Panc1 (cell line): ENCODE data around the gene SLC22A17. TPM values are rescaled to one million over a fixed set of nuclear protein-coding genes. Genes with fewer than 3 reads are reported as not detected.

Experiments used
- ATAC-seq: fragments of 200-7000 bp; cut with Tn5 transposase; 2 replicates; pipeline ENCODE4 v1.9.1; 2020; ENCODE audit warnings: mild to moderate bottlenecking, moderate library complexity
- BruUV-seq: library from RNA; stranded (reverse); fragments of 400-500 nt; replicated peaks from 2 replicates; lab custom pipeline; 2021; lab: Mats Ljungman, UMichigan
- CTCF ChIA-PET: fragments of 300-600 bp; sonication (Branson Sonifier 250); formaldehyde crosslinking; loops from one replicate; lab custom pipeline; 2022; ENCODE audit warnings: antibody characterized with exemption; lab: Charles Lee
- POLR2A ChIA-PET: fragments of 300-600 bp; sonication (Branson Sonifier 250); formaldehyde crosslinking; loops from one replicate; lab custom pipeline; 2022; ENCODE audit warnings: antibody characterized with exemption; lab: Charles Lee
- DNase-seq: peaks from one replicate; pipeline ENCODE4 v3.0.0-alpha.2; 2010; ENCODE audit warnings: low read depth, low spot score
- H3K27ac ChIP-seq: 2 replicates; pipeline ENCODE4 v1.5.1; 2011; ENCODE audit warnings: mild to moderate bottlenecking, low read length, inconsistent platforms
- H3K27me3 ChIP-seq: fragments of 200-500 bp; sonication (Bioruptor generic); 2 replicates; pipeline ENCODE4 v1.6.0; 2014; ENCODE audit warnings: low read length, inconsistent platforms; ENCODE audit not compliant: control insufficient read depth, insufficient read depth
- H3K36me3 ChIP-seq: fragments of 200-500 bp; sonication (Bioruptor generic); 2 replicates; pipeline ENCODE4 v1.5.1; 2014; ENCODE audit warnings: inconsistent platforms, mild to moderate bottlenecking, low read length, moderate library complexity; ENCODE audit not compliant: control insufficient read depth, insufficient read depth
- H3K4me1 ChIP-seq: 2 replicates; pipeline ENCODE4 v1.5.1; 2011; ENCODE audit warnings: inconsistent platforms, mild to moderate bottlenecking, low read length, moderate library complexity; ENCODE audit not compliant: control insufficient read depth, insufficient read depth
- H3K4me3 ChIP-seq, 2 experiments: 2 replicates each; pipeline ENCODE4 v1.5.1; 2011 to 2012; ENCODE audit warnings: low read depth in 2 of 2, low read length in 2 of 2, mild to moderate bottlenecking in 2 of 2, inconsistent platforms in 1 of 2, moderate library complexity in 1 of 2
- H3K9me3 ChIP-seq: fragments of 200-500 bp; sonication (Bioruptor generic); 2 replicates; pipeline ENCODE4 v1.5.1; 2014; ENCODE audit warnings: low read depth, mild to moderate bottlenecking, inconsistent platforms, low read length, moderate library complexity; ENCODE audit not compliant: control insufficient read depth, insufficient read depth
- CTCF ChIP-seq: fragments of 450-650 bp; IDR thresholded peaks from 2 replicates; pipeline ENCODE4 v1.5.1; 2017; ENCODE audit warnings: mild to moderate bottlenecking
- POLR2AphosphoS5 ChIP-seq: IDR thresholded peaks from 2 replicates; pipeline ENCODE4 v1.6.1; 2012; ENCODE audit warnings: mild to moderate bottlenecking, low read depth, low read length, moderate library complexity
- REST ChIP-seq, 2 experiments: IDR thresholded peaks; 2 replicates each; pipeline ENCODE4 v1.6.1; 2011 to 2012; ENCODE audit warnings: low read depth in 2 of 2, control low read depth in 1 of 2, low read length in 1 of 2, mild to moderate bottlenecking in 1 of 2, moderate library complexity in 1 of 2; ENCODE audit not compliant: insufficient read depth in 1 of 2
- SIN3A ChIP-seq: IDR thresholded peaks from 2 replicates; pipeline ENCODE4 v1.6.1; 2012; ENCODE audit warnings: low read depth, mild to moderate bottlenecking, low read length, moderate library complexity, borderline replicate concordance; ENCODE audit not compliant: insufficient read depth
- TCF7L2 ChIP-seq: IDR thresholded peaks from 2 replicates; pipeline ENCODE4 v1.6.1; 2011; ENCODE audit warnings: mild to moderate bottlenecking, low read depth, low read length, inconsistent platforms
- in situ Hi-C: cut with HindIII; loops from 2 replicates; pipeline ENCODE4 v1.10.0; 2016; ENCODE audit warnings: low sequenced_read_pairs, low pct_unique_long_range_greater_than_20kb
- intact Hi-C: fragments of 100-400 bp; cut with micrococcal nuclease; formaldehyde crosslinking; loops from one replicate; pipeline ENCODE4 v1.10.0; 2022; ENCODE audit not compliant: unreplicated experiment
- total RNA-seq: library from RNA; stranded (reverse); gene quantifications from one replicate; pipeline ENCODE4 v1.2.1, GENCODE V29; 2021; ENCODE audit not compliant: unreplicated experiment

Gene SLC22A17
- total RNA-seq, 1 experiment from 2014 or later: 3.2 TPM

GRCh38 chr14:23348297-23348655 is 4.4 kb downstream of the SLC22A17 start:
- H3K4me3 ChIP-seq: no peak overlapping the region
- intact Hi-C loops (no loop called here), in situ Hi-C loops (no loop called here)
- H3K36me3 ChIP-seq: no peaks in the 10 kb centered on the region
- no peak for DNase-seq
- no peak for ATAC-seq
- no peak for TF ChIP-seq POLR2AphosphoS5
- no peak for TF ChIP-seq TCF7L2
- TF ChIP-seq REST (IDR thresholded peaks at IDR 0.05; ENCODE audit: insufficient read depth in 1 of 2, low read depth in 2 of 2, low read length in 1 of 2): no peak
- no peak overlapping the region for H3K27ac ChIP-seq
- no TSS peak for BruUV-seq
- no peaks in the 10 kb centered on the region for H3K4me1 ChIP-seq
- no peaks in the 10 kb centered on the region for H3K9me3 ChIP-seq
- CTCF ChIA-PET: no interaction called here
- POLR2A ChIA-PET: no interaction called here
- peaks cover 4% of the 10 kb centered on the region for H3K27me3 ChIP-seq

GRCh38 chr14:23347406-23348296 is 5.0 kb downstream of the SLC22A17 start:
- Histone ChIP-seq H3K36me3 (no peaks in the 10 kb centered on the region), H3K4me1 (no peaks in the 10 kb centered on the region), H3K27me3 (no peaks in the 10 kb centered on the region; the same call in 1 of the 2 replicates), H3K4me3 (no peak overlapping the region), H3K9me3 (no peaks in the 10 kb centered on the region), H3K27ac (no peak overlapping the region)
- ChIA-PET CTCF (no interaction called here), POLR2A (no interaction called here)
- in situ Hi-C loops: no loop called here
- TF ChIP-seq POLR2AphosphoS5: no peak
- TF ChIP-seq SIN3A: no peak
- no peak for TF ChIP-seq REST (IDR thresholded peaks at IDR 0.05; ENCODE audit: insufficient read depth in 1 of 2, low read depth in 2 of 2, low read length in 1 of 2)
- TF ChIP-seq CTCF: no peak
- no peak for TF ChIP-seq TCF7L2
- BruUV-seq: no TSS peak
- no peak for DNase-seq
- intact Hi-C loops: no loop called here
- no peak for ATAC-seq
